Gastroesophageal sphincter (tissue), 4 donors: ENCODE measurements around the gene ARHGAP6. TPM values are rescaled to one million over a fixed set of nuclear protein-coding genes. Genes with fewer than 3 reads are reported as not detected.

ENCODE experiments used
- ATAC-seq: fragments of 150-250 bp; one replicate; pipeline ENCODE4 v1.9.1; 2016; ENCODE audit warnings: mild to moderate bottlenecking, moderate library complexity
- H3K27ac ChIP-seq, 4 donors: fragments of 200-600 bp; sonication (generic) in 3 of 4; 1 replicate in 3 of 4; 2 replicates in 1 of 4; pipeline ENCODE4 v1.5.1; 2016 to 2019
- H3K27me3 ChIP-seq: fragments of 200-600 bp; sonication (generic); one replicate; pipeline ENCODE4 v1.5.1; 2019
- H3K36me3 ChIP-seq, 2 donors: fragments of 200-600 bp; sonication (generic); one replicate each; pipeline ENCODE4 v1.5.1; 2019; ENCODE audit warnings: control low read depth in 1 of 2
- H3K4me1 ChIP-seq, 3 donors: fragments of 200-600 bp; sonication (generic); 1 replicate in 2 of 3; 2 replicates in 1 of 3; pipeline ENCODE4 v1.5.1; 2016 to 2019; ENCODE audit warnings: control low read depth in 2 of 3
- H3K4me3 ChIP-seq, 2 donors: fragments of 200-600 bp; sonication (generic); one replicate each; pipeline ENCODE4 v1.5.1; 2019; ENCODE audit warnings: mild to moderate bottlenecking in 1 of 2, moderate library complexity in 1 of 2
- H3K9me3 ChIP-seq, 3 donors: fragments of 200-600 bp; sonication (generic); one replicate each; pipeline ENCODE4 v1.5.1; 2017 to 2019; ENCODE audit warnings: control low read depth in 2 of 3
- CTCF ChIP-seq, 4 experiments: fragments of 200-600 bp in 2 of 4; fragments of 450-650 bp in 2 of 4; sonication (generic) in 1 of 4; IDR thresholded peaks; one replicate each; pipeline ENCODE4 v1.5.1; 2017 to 2019; ENCODE audit warnings: antibody characterized with exemption in 4 of 4, mild to moderate bottlenecking in 2 of 4, moderate library complexity in 2 of 4
- EP300 ChIP-seq: sonication (generic); formaldehyde crosslinking; IDR thresholded peaks from one replicate; pipeline ENCODE4 v1.6.1; 2017; ENCODE audit warnings: antibody characterized with exemption, mild to moderate bottlenecking
- POLR2A ChIP-seq, 2 donors: fragments of 450-650 bp; IDR thresholded peaks; one replicate each; pipeline ENCODE4 v1.6.1; 2017; ENCODE audit warnings: antibody characterized with exemption in 2 of 2, mild to moderate bottlenecking in 2 of 2, moderate library complexity in 1 of 2
- POLR2AphosphoS5 ChIP-seq: sonication (generic); formaldehyde crosslinking; IDR thresholded peaks from one replicate; pipeline ENCODE4 v1.6.1; 2017; ENCODE audit warnings: antibody characterized with exemption
- WGBS, 2 donors: methylation state at CpG; one replicate each; pipeline ENCODE4 v1.1.5; 2018; ENCODE audit warnings: low coverage in 1 of 2; 5-methylcytosine and 5-hydroxymethylcytosine counted together
- total RNA-seq, 4 donors: library from RNA; depleted of rRNA; stranded (reverse); fragments of >200 nt; gene quantifications; one replicate each; pipeline ENCODE4 v1.1.0, GENCODE V29; 2016

Gene ARHGAP6
- total RNA-seq, 4 donors from 2014 or later: 25.2 to 35.1 (median 31.8) TPM

DNA sequence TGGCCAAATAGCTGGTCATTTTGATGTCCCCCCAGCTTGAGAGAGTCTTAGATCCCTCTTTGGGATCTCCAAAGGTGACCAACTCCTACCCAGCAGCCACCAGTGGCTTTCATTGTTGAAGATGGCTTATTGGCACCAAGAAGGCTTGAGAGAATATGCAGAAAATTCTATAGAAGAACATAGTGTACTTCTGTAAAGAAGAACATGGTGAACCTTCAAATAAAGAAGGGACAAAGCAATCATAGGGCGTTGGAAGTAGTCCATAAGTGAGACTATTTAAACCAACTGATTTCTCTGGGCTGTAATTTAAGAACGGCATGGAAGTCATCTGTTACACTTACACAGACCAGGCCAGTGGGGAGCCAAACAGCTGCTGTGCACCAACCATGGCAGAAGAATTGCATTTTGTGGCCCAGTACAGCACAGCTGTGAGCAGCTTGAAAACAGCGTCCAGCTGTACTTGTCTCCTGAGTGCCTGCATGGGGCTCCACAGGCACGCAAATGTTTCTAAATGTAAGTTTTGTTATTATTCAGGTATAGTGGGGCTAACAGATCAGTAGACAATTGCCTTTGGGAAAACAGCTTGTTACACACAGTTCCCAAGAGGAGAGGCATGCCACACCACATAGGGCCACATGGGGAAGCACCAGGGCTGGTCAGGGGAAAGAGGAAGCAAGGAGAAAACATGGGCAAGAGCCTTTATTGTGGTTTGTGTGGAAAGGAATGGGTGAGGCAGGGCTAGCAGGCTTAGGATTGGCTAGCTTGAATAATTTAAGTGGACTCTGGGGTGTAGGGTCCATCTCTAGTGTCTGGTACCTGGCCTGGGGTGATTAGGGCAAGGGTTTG, 125.0 kb downstream of the ARHGAP6 start:
- Histone ChIP-seq H3K27ac (no peak overlapping the region), H3K4me1 (no peaks in the 10 kb centered on the region), H3K27me3 (no peaks in the 10 kb centered on the region), H3K4me3 (no peak overlapping the region), H3K36me3 (no peaks in the 10 kb centered on the region), H3K9me3 (no peaks in the 10 kb centered on the region)
- no peak for TF ChIP-seq POLR2A (IDR thresholded peaks at IDR 0.05)
- TF ChIP-seq CTCF (IDR thresholded peaks at IDR 0.05): no peak
- TF ChIP-seq EP300: no peak
- no peak for TF ChIP-seq POLR2AphosphoS5
- 33 to 50% methylated on average over 1 of the region's 4 CpGs for WGBS, 2 donors
- peak; percentile 41 for ATAC-seq

- H3K27me3 ChIP-seq: no peaks in the 10 kb centered on the region
- H3K4me3 ChIP-seq: no peak overlapping the region
- WGBS, 2 donors: 0 to 35% methylated on average over 1 to 4 of the region's 5 CpGs
- H3K4me1 ChIP-seq: peaks cover 0 to 9% (median 0%) of the 10 kb centered on the region in 3 donors
- no peaks in the 10 kb centered on the region for H3K9me3 ChIP-seq
- TF ChIP-seq EP300 (no peak), CTCF (IDR thresholded peaks at IDR 0.05) (no peak), POLR2AphosphoS5 (no peak), POLR2A (IDR thresholded peaks at IDR 0.05) (no peak)
- ATAC-seq: no peak
- H3K27ac ChIP-seq: no peak overlapping the region
- H3K36me3 ChIP-seq: no peaks in the 10 kb centered on the region
Observed at GRCh38 chrX:11537141-11537540, 128.6 kb downstream of the ARHGAP6 start.

DNA sequence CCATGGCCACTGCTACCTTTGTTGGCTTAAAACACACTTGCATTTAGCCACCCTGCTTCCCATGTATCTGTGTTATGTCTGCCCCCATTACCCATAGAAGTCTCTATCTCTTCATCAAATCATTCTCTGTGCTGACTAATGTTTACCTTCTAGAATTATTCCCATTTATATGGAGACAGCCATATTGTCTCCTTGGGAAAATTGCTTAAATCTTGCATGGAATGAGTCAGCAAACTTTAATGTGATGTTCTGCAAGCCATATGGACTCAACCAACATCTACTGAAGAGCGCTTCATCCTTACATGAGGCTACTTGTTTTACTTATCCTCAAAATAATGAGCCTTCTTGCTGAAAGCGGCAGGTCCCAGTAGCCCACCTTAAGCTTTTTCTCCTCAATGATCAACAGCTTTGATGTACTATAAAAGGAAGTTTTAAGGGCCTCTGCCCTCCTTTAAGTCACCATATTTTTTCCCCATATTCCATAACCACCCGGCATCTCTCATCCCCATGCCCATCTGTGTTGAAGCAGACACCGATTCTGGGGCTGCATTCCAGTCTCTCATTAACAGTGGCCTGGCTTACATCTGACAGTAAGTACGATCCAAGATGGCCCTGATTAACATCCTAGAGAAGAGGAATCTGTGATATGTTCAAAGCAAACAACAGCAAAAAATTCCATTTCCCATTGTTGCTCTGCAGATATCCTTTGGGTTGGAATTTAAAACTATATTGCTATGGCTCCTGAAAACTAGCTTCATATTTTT, 130.4 kb downstream of the ARHGAP6 start:
- Histone ChIP-seq H3K4me3 (no peak overlapping the region), H3K9me3 (no peaks in the 10 kb centered on the region), H3K4me1 (peaks cover 0 to 18% (median 0%) of the 10 kb centered on the region in 3 donors), H3K27me3 (no peaks in the 10 kb centered on the region), H3K27ac (no peak overlapping the region), H3K36me3 (no peaks in the 10 kb centered on the region)
- ATAC-seq: no peak
- 61 to 100% methylated on average over 1 to 5 of the region's 5 CpGs for WGBS, 2 donors
- TF ChIP-seq EP300: no peak
- no peak for TF ChIP-seq CTCF (IDR thresholded peaks at IDR 0.05)
- no peak for TF ChIP-seq POLR2A (IDR thresholded peaks at IDR 0.05)
- no peak for TF ChIP-seq POLR2AphosphoS5

DNA sequence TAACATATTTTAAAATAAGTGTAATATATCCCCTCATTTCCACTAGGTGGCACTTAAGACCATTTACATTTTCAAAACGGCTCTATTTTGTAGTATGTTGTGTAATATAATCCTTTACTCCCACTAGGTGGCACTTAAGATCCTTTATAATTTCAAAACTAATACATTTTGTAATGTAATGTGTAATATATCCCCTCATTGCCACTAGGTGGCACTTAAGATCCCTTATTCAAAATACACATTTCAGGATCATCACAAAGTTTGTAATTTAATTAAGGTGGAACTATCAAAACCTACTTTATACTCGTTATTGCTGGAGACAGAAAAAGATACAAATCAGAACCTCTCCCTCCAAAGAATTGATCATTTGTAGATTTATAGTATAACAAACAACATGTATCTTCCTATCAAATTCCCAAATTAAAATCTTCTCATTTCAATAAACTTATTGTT, 132.5 kb downstream of the ARHGAP6 start:
- peak; percentile 78 for ATAC-seq
- Histone ChIP-seq H3K36me3 (no peaks in the 10 kb centered on the region), H3K4me3 (no peak overlapping the region), H3K9me3 (no peaks in the 10 kb centered on the region), H3K27ac (peak overlapping the region in 2 of 4 donors; percentile 4 to 24), H3K27me3 (no peaks in the 10 kb centered on the region), H3K4me1 (peaks cover 0 to 20% (median 0%) of the 10 kb centered on the region in 3 donors)
- WGBS, 2 donors: 0% methylated on average over 2 of the region's 2 CpGs
- TF ChIP-seq POLR2A (IDR thresholded peaks at IDR 0.05) (no peak), CTCF (IDR thresholded peaks at IDR 0.05) (peak; percentile 64 to 95 (median 88))
